Measurements from ENCODE around the gene MRPL33. TPM values are rescaled to one million over a fixed set of nuclear protein-coding genes. Genes with fewer than 3 reads are reported as not detected.
A peak's percentile ranks its signal among the peaks of the same experiment; 100 is the strongest.

The MRPL33 gene
- total RNA-seq, 2 donors from 2014 or later = 26.5 to 92.0 TPM

DNA sequence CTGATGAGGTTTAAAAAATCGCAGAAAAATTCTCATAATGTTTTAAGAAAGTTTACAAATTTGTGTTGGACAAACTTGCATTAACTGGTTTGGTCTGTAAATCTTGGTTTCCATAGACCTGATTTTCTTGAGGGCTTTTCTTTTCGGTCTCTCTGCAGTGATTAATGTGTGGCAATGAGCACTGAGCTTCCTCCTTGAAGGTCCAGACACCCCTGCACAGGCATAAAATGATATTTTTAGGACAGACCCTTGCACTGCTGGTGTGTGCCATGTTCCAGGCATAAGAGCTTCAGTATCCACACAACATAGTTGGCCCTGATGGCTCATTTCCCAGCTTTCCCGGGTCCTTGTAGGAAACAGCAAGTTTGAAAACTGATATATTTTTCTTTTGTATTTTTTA lies 33.7 kb downstream of the MRPL33 start:
- no peaks in the 10 kb centered on the region for H3K27me3 ChIP-seq
- DNase-seq = no peak

GRCh38 chr2:27806311-27807059 lies 35.0 kb downstream of the MRPL33 start:
- Histone ChIP-seq H3K27ac (no peak overlapping the region), H3K36me3 (replicated peaks in 1 of 2; ENCODE audit: insufficient read depth in 1 of 2, low read depth in 2 of 2) (no peaks in the 10 kb centered on the region), H3K4me3 (no peak overlapping the region), H3K9me3 (no peaks in the 10 kb centered on the region), H3K4me1 (no peaks in the 10 kb centered on the region), H3K27me3 (no peaks in the 10 kb centered on the region)
- intact Hi-C loops (cut with DNase I) = no loop called here
- no peak for TF ChIP-seq POLR2A (IDR thresholded peaks at IDR 0.05)
- no peak for TF ChIP-seq CTCF (IDR thresholded peaks at IDR 0.05)
- ATAC-seq (no peak), DNase-seq (no peak)
- 73 to 78% methylated on average over 5 of the region's 5 CpGs for WGBS, 2 donors

More for the DNA sequence above, 33.7 kb downstream of the MRPL33 start:
- ATAC-seq = no peak
- no peak for TF ChIP-seq POLR2A (IDR thresholded peaks at IDR 0.05)
- no peaks in the 10 kb centered on the region for H3K36me3 ChIP-seq (replicated peaks in 1 of 2; ENCODE audit: insufficient read depth in 1 of 2, low read depth in 2 of 2)
- intact Hi-C loops (cut with DNase I) = no loop called here
- H3K4me3 ChIP-seq = no peak overlapping the region
- H3K27ac ChIP-seq = no peak overlapping the region
- no peaks in the 10 kb centered on the region for H3K9me3 ChIP-seq
- 76 to 85% methylated on average over 3 of the region's 3 CpGs for WGBS, 2 donors
- no peaks in the 10 kb centered on the region for H3K4me1 ChIP-seq

DNA sequence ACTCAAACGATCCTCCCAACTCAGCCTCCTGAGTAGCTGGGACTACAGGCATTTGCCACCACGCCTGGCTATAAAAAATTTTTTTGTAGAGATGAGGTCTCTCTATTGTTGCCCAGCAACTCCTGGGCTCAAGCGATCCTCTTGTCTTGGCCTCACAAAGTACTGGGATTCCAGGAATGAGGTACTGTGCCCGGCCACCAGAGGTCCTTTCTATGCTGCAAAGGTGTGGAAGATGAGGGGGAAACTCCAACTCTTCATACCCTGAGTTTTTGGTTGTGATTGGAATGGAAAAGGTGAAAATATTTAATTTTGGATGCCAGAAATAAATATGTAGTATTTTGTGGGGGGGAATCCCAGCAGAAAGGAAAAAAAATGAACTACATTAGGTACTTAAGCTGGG lies 36.0 kb downstream of the MRPL33 start:
- Histone ChIP-seq H3K4me3 (no peak overlapping the region), H3K9me3 (no peaks in the 10 kb centered on the region), H3K4me1 (no peaks in the 10 kb centered on the region), H3K27ac (no peak overlapping the region), H3K36me3 (replicated peaks in 1 of 2; ENCODE audit: insufficient read depth in 1 of 2, low read depth in 2 of 2) (no peaks in the 10 kb centered on the region), H3K27me3 (no peaks in the 10 kb centered on the region)
- WGBS, 2 donors = 61% methylated on average over 4 of the region's 4 CpGs
- ATAC-seq (peak; percentile 50), DNase-seq (peak; percentile 31 to 58 (median 40))
- intact Hi-C loops (cut with DNase I) = no loop called here
- TF ChIP-seq POLR2A (IDR thresholded peaks at IDR 0.05) (no peak), CTCF (IDR thresholded peaks at IDR 0.05) (peak; percentile 25 to 65 (median 56))

GRCh38 chr2:27808418-27808817 lies 36.9 kb downstream of the MRPL33 start:
- no peak for ATAC-seq
- no peaks in the 10 kb centered on the region for H3K9me3 ChIP-seq
- intact Hi-C loops (cut with DNase I) = no loop called here
- no peaks in the 10 kb centered on the region for H3K27me3 ChIP-seq
- no peak overlapping the region for H3K27ac ChIP-seq
- no peak for DNase-seq
- H3K4me3 ChIP-seq = no peak overlapping the region
- no peaks in the 10 kb centered on the region for H3K36me3 ChIP-seq (replicated peaks in 1 of 2; ENCODE audit: insufficient read depth in 1 of 2, low read depth in 2 of 2)
- 75% methylated on average over 2 of the region's 2 CpGs for WGBS, 2 donors
- TF ChIP-seq POLR2A (IDR thresholded peaks at IDR 0.05) (no peak), CTCF (IDR thresholded peaks at IDR 0.05) (no peak)
- no peaks in the 10 kb centered on the region for H3K4me1 ChIP-seq

- Histone ChIP-seq H3K4me1 (no peaks in the 10 kb centered on the region), H3K36me3 (replicated peaks in 1 of 2; ENCODE audit: insufficient read depth in 1 of 2, low read depth in 2 of 2) (no peaks in the 10 kb centered on the region), H3K27ac (no peak overlapping the region), H3K27me3 (no peaks in the 10 kb centered on the region), H3K4me3 (no peak overlapping the region), H3K9me3 (no peaks in the 10 kb centered on the region)
- 90 to 100% methylated on average over 3 of the region's 3 CpGs for WGBS, 2 donors
- DNase-seq (no peak), ATAC-seq (no peak)
- no peak for TF ChIP-seq POLR2A (IDR thresholded peaks at IDR 0.05)
- intact Hi-C loops (cut with DNase I) = no loop called here
Measured at GRCh38 chr2:27808984-27809383, 37.5 kb downstream of the MRPL33 start.

- H3K27ac ChIP-seq = no peak overlapping the region
- no peaks in the 10 kb centered on the region for H3K9me3 ChIP-seq
- WGBS, 2 donors = 40 to 54% methylated on average over 3 of the region's 3 CpGs
- DNase-seq (no peak), ATAC-seq (no peak)
- H3K36me3 ChIP-seq (replicated peaks in 1 of 2; ENCODE audit: insufficient read depth in 1 of 2, low read depth in 2 of 2) = no peaks in the 10 kb centered on the region
- TF ChIP-seq POLR2A (IDR thresholded peaks at IDR 0.05) = no peak
- TF ChIP-seq CTCF (IDR thresholded peaks at IDR 0.05) = no peak
- H3K4me1 ChIP-seq = no peaks in the 10 kb centered on the region
- H3K4me3 ChIP-seq = no peak overlapping the region
- no peaks in the 10 kb centered on the region for H3K27me3 ChIP-seq
- intact Hi-C loops (cut with DNase I) = no loop called here
Measured at GRCh38 chr2:27809761-27810241, 38.3 kb downstream of the MRPL33 start.
